Coronary artery (tissue), 2 donors: ENCODE measurements around the gene AGTR1.
"Not testable (repeated sequence)": the region's sequence is repeated elsewhere in the genome, so short reads cannot be mapped to it uniquely, and the experiment has no call there.

Experiments used
- DNase-seq: peaks from one replicate; pipeline ENCODE4 v3.0.0-alpha.2; 2017; ENCODE audit warnings: low spot score
- H3K27ac ChIP-seq, 2 donors: fragments of 200-600 bp; sonication (generic); one replicate each; pipeline ENCODE4 v1.5.1; 2016 to 2019
- H3K4me3 ChIP-seq: fragments of 200-600 bp; sonication (generic); 2 replicates; pipeline ENCODE4 v1.5.1; 2016; ENCODE audit warnings: mild to moderate bottlenecking, moderate library complexity
- TF ChIP-seq, protein P1 (sequence below): fragments of 200-600 bp; sonication (generic); IDR thresholded peaks from one replicate; pipeline ENCODE4 v1.5.1; 2019; ENCODE audit warnings: antibody characterized with exemption

Gene AGTR1

DNA sequence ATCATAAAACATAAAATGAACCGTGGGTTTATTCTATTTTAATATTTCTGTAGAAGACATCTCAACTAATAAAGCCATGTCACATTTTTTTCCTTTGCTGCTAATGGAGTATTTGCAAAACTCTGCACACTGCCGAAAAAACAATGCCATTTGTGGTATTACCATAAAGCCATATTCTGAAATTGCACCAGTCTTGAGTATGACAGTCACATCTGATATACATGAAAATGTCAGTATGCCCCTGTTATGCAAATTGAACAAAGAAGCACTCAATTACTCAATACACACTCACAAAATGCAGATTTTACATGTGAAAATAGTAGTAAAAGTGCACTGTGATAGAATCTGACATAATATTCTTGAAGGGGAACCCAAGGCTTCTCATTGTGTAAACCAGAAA is 74.7 kb downstream of the AGTR1 start:
- no peak overlapping the region for H3K27ac ChIP-seq
- TF ChIP-seq, protein P1, sequence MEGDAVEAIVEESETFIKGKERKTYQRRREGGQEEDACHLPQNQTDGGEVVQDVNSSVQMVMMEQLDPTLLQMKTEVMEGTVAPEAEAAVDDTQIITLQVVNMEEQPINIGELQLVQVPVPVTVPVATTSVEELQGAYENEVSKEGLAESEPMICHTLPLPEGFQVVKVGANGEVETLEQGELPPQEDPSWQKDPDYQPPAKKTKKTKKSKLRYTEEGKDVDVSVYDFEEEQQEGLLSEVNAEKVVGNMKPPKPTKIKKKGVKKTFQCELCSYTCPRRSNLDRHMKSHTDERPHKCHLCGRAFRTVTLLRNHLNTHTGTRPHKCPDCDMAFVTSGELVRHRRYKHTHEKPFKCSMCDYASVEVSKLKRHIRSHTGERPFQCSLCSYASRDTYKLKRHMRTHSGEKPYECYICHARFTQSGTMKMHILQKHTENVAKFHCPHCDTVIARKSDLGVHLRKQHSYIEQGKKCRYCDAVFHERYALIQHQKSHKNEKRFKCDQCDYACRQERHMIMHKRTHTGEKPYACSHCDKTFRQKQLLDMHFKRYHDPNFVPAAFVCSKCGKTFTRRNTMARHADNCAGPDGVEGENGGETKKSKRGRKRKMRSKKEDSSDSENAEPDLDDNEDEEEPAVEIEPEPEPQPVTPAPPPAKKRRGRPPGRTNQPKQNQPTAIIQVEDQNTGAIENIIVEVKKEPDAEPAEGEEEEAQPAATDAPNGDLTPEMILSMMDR, result no peak
- no peak overlapping the region for H3K4me3 ChIP-seq
- DNase-seq, result no peak

DNA sequence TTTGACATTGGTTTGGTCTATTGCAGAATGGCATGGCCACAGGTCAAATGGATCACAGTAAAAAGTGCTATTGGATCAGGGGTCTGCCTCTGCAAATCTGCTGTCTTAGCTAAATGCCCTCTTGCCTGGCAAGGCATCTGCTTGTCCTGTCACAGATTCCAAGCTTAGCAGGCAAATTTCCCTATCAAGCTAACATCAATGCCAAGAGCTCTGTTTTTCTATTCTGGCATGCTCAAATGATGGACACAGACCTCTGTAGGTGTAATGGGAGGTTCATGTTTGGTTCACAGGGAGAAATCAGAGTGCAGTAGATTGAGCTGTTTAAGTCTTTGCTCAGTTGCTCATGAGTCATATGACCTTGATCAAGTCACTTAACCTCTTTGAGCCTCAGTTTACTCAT is 75.1 kb downstream of the AGTR1 start:
- TF ChIP-seq, protein P1, result no peak
- no peak overlapping the region for H3K27ac ChIP-seq
- no peak overlapping the region for H3K4me3 ChIP-seq
- DNase-seq, result no peak

DNA sequence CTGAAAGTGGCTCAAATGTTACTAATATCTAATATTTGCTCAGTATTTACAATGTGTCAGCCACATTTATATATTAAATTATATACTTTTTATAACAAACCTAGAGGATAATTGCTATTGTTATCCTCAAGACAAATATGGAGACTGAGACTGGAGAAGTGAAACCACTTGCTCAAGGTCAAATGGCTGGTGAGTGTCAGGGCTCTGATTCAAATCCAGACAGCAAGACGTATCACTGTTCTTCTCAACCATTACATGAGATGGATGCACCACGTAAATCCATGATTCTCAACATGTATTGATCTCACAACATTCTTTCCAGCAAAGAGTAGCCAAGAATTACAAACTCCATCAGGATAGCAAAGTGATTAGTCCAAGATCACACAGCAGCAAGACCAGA is 76.1 kb downstream of the AGTR1 start:
- Histone ChIP-seq H3K4me3 (no peak overlapping the region), H3K27ac (no peak overlapping the region)
- TF ChIP-seq, protein P1, result no peak
- no peak for DNase-seq

DNA sequence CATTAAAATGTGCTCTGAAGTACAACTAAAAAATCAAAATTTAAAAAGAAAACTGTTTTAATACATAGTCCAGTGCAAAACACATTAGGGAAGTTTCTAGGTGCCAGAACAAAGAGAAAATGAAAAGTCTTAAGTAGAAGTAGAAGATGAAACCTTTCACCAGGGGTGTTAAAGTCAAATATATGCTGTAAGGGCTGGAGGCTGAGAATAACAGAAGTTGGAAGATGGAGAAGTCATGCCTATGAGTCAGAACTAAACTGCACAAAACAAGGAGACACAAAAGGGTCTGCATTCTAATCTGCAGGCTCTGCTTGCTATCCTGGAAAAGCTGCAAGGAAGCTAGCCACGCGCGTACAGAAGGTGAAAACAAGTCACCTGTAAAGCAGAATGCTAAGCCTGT is 81.2 kb downstream of the AGTR1 start:
- no peak for DNase-seq
- H3K4me3 ChIP-seq, result no peak overlapping the region
- H3K27ac ChIP-seq, result no peak overlapping the region
- TF ChIP-seq, protein P1, result no peak

DNA sequence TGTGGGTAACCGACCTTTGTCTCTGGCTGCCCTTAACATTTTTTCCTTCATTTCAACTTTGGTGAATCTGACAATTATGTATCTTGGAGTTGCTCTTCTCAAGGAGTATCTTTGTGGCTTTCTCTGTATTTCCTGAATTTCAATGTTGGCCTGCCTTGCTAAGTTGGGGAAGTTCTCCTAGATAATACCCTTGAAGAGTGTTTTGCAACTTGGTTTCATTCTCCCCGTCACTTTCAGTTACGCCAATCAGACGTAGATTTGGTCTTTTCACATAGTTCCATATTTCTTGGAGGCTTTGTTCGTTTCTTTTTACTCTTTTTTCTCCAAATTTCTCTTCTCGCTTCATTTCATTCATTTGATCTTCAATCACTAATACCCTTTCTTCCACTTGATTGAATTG is 87.3 kb downstream of the AGTR1 start:
- not testable (repeated sequence) for H3K27ac ChIP-seq, DNase-seq, H3K4me3 ChIP-seq

DNA sequence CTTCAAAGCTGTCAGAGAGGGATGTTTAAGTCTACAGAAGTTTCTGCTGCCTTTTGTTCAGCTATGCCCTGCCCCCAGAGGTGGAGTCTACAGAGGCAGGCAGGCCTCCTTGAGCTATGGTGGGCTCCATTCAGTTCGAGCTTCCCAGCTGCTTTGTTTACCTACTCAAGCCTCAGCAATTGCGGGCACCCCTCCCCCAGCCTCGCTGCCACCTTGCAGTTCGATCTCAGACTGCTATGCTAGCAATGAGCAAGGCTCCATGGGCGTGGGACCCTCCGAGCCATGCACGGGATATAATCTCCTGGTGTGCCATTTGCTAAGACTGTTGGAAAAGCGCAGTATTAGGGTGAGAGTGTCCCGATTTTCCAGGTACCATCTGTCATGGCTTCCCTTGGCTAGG is 88.5 kb downstream of the AGTR1 start:
- H3K4me3 ChIP-seq, DNase-seq, H3K27ac ChIP-seq: not testable (repeated sequence)

DNA sequence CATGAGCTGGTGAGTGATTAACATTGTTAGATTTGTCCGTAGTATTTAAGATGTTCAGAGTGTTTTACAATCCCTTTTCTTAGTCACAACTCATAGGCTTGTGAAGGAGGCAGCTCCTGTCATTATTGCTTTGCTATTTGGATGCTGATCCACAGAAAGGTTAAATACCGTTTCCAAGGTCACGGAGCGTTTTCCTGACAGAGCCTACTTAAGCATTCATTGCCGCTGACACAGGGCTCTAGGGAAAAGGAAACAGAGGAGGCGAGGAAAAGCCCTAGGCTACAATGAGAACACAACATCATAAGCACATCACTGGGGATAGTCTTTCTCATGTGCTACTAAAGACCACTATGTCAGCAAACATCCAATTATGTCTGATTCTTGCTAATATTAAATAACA is 91.4 kb downstream of the AGTR1 start:
- Histone ChIP-seq H3K27ac (no peak overlapping the region), H3K4me3 (no peak overlapping the region)
- DNase-seq, result no peak
- TF ChIP-seq, protein P1, result no peak

DNA sequence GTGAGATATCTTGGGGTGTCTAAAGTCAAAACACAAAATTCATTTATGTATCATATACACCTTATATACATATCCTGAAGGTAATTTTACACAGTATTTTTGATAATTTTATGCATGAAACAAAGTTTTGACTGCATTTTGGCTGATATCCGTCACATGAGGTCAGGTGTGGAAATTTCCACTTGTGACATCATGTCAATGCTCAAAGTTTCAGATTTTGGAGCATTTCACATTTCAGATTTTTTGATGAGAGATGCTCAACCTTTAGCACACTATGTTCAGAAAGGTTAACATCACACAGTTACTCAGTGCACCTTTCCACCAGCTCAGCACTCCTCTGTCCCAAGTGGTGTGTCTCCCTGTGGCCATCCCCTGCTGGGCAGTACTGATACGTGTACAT is 92.2 kb downstream of the AGTR1 start:
- H3K4me3 ChIP-seq, result no peak overlapping the region
- DNase-seq, result no peak
- H3K27ac ChIP-seq, result no peak overlapping the region
- TF ChIP-seq, protein P1, result no peak
